ENCODE measurements around the gene LAMC3. TPM values are rescaled to one million over a fixed set of nuclear protein-coding genes. Genes with fewer than 3 reads are reported as not detected.

Gene LAMC3
- total RNA-seq, 1 donor from 2014 or later = 0.20 TPM

GRCh38 chr9:131013015-131013755 is 4.2 kb downstream of the LAMC3 start:
- no peak overlapping the region for H3K27ac ChIP-seq (ENCODE audit: low read depth, low read length)
- Mint-ChIP-seq H3K27ac (ENCODE audit: unreplicated experiment) (no peak overlapping the region), H3K36me3 (ENCODE audit: low read depth, unreplicated experiment) (no peaks in the 10 kb centered on the region), H3K4me1 (ENCODE audit: low read depth, unreplicated experiment) (peaks cover 1% of the 10 kb centered on the region), H3K27me3 (ENCODE audit: low read depth, unreplicated experiment) (peaks cover 30% of the 10 kb centered on the region), H3K4me3 (ENCODE audit: unreplicated experiment) (no peak overlapping the region), H3K9me3 (ENCODE audit: unreplicated experiment) (peaks cover 4% of the 10 kb centered on the region)
- no peak overlapping the region for H3K9ac ChIP-seq (ENCODE audit: low read length)
- no peaks in the 10 kb centered on the region for H3K79me2 ChIP-seq (ENCODE audit: insufficient read depth, low read length)
- DNase-seq (ENCODE audit: low read depth) (no peak), FAIRE-seq (no peak)
- no peaks in the 10 kb centered on the region for H4K20me1 ChIP-seq (ENCODE audit: insufficient read depth, low read length)
- H3K4me1 ChIP-seq (ENCODE audit: insufficient read depth, low read length) = no peaks in the 10 kb centered on the region
- H3K4me2 ChIP-seq (ENCODE audit: low read length) = no peak overlapping the region
- peaks cover 3% of the 10 kb centered on the region for H3K9me3 ChIP-seq (ENCODE audit: insufficient read depth, low read depth, low read length)
- H2AFZ ChIP-seq (ENCODE audit: low read depth, low read length) = no peak overlapping the region
- TF ChIP-seq EZH2 (IDR thresholded peaks at IDR 0.05; ENCODE audit: insufficient read depth, low read length) = no peak
- TF ChIP-seq CTCF (IDR thresholded peaks at IDR 0.05; ENCODE audit: insufficient read depth, low read depth, low read length) = no peak
- peaks cover 24% of the 10 kb centered on the region for H3K27me3 ChIP-seq (ENCODE audit: insufficient read depth, low read length)
- no peaks in the 10 kb centered on the region for H3K36me3 ChIP-seq (ENCODE audit: insufficient read depth, low read length)
- no peak overlapping the region for H3K4me3 ChIP-seq (ENCODE audit: insufficient read depth, low read depth, low read length)

- H3K4me1 ChIP-seq (ENCODE audit: insufficient read depth, low read length) = no peaks in the 10 kb centered on the region
- H4K20me1 ChIP-seq (ENCODE audit: insufficient read depth, low read length) = no peaks in the 10 kb centered on the region
- H3K36me3 Mint-ChIP-seq (ENCODE audit: low read depth, unreplicated experiment) = no peaks in the 10 kb centered on the region
- no peak for DNase-seq (ENCODE audit: low read depth)
- peaks cover 1% of the 10 kb centered on the region for H3K4me1 Mint-ChIP-seq (ENCODE audit: low read depth, unreplicated experiment)
- H3K27me3 ChIP-seq (ENCODE audit: insufficient read depth, low read length) = peaks cover 18% of the 10 kb centered on the region
- peaks cover 3% of the 10 kb centered on the region for H3K9me3 ChIP-seq (ENCODE audit: insufficient read depth, low read depth, low read length)
- no peak for FAIRE-seq
- H3K9me3 Mint-ChIP-seq (ENCODE audit: unreplicated experiment) = peaks cover 7% of the 10 kb centered on the region
- H3K27ac ChIP-seq (ENCODE audit: low read depth, low read length) = no peak overlapping the region
- no peak overlapping the region for H3K9ac ChIP-seq (ENCODE audit: low read length)
- no peak overlapping the region for H3K27ac Mint-ChIP-seq (ENCODE audit: unreplicated experiment)
- H3K36me3 ChIP-seq (ENCODE audit: insufficient read depth, low read length) = no peaks in the 10 kb centered on the region
- H3K79me2 ChIP-seq (ENCODE audit: insufficient read depth, low read length) = no peaks in the 10 kb centered on the region
- H2AFZ ChIP-seq (ENCODE audit: low read depth, low read length) = no peak overlapping the region
- H3K4me3 Mint-ChIP-seq (ENCODE audit: unreplicated experiment) = no peak overlapping the region
- peaks cover 28% of the 10 kb centered on the region for H3K27me3 Mint-ChIP-seq (ENCODE audit: low read depth, unreplicated experiment)
- H3K4me2 ChIP-seq (ENCODE audit: low read length) = no peak overlapping the region
- TF ChIP-seq CTCF (IDR thresholded peaks at IDR 0.05; ENCODE audit: insufficient read depth, low read depth, low read length) (no peak), EZH2 (IDR thresholded peaks at IDR 0.05; ENCODE audit: insufficient read depth, low read length) (peak; percentile 32)
- no peak overlapping the region for H3K4me3 ChIP-seq (ENCODE audit: insufficient read depth, low read depth, low read length)
Observed at GRCh38 chr9:131013771-131014676, 5.0 kb downstream of the LAMC3 start.

Data from astrocyte (in vitro differentiated cells and primary cell).